ENCODE measurements around the gene CDC5L. TPM values are rescaled to one million over a fixed set of nuclear protein-coding genes. Genes with fewer than 3 reads are reported as not detected.

CDC5L gene
- total RNA-seq (ENCODE audit: low replicate concordance), result 11.3 and 18.1 TPM in 2 replicates

DNA sequence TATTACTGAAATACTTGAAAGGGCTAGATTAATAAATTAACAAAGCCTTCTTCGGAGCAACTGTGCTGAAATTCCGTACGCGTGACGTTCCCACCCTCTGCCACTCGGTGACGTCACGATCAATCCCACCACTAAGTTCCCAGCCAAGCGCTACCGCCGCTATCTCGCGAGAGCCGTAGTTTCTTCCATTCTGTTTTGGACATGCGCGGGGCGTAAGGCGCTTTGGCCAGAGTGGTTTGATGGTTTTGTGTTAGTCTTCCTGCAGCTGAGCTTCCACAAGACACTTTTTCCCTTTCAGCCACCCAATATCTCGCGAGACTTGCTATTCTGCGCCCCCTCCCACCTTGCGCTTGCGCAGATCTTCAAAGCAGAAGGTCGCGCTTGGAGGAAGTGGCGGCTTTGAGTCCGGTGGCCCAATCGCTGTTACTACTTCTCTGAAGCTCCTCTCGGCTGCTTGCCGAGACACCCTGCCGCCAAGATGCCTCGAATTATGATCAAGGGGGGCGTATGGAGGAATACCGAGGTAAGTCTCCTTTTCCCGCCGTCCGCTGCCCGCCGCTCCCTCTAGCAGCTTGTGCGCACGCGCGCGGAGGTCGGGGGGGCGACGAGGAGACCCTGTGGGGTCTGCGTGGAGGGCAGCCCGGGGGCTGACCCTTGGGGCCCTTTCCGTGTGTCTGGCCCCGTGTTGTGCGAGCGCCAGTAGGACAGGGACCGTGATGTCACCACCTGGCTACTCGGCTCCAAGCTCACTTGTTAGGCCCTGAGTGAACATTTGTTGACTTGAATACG is at the start of gene CDC5L:
Gene CDC5L (plus strand): TSS at position 361 of the 789 bp plus-strand sequence. CDS start 118 bp downstream, at position 479.

DNA sequence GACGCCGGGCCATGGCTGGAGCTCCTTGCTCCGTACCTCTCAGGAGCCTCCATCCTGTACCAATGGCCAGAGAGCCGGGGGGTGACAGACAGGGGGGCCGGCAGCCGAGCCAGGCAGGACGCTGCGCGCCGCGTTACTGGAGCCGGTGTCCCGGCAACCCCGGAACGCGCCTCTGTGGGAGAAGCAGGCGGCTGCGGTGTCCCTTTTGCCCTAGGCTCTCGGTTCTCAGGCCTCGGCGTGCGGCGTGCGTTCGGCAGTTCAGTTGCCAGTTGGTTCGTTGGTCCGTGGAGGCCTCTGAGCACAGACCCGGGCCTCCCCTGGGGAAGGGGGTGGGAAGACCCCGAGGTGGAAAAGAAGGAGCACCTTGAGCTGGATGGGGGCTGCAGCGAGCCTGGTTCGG is 45.0 kb upstream of the CDC5L start, which contains the start of gene SPATS1:
Gene SPATS1 (plus strand): TSS at position 162 of the 400 bp plus-strand sequence. CDS start 446 bp downstream, outside the sequence.

Other genes starting within 250 kb of the CDC5L start
- not detected in 2 replicates for gene CAPN11, start 228.9 kb upstream of the CDC5L start, total RNA-seq (ENCODE audit: low replicate concordance)
- 0.12 TPM in 1 of 2 replicates, not detected in the other for gene MYMX, start 170.8 kb upstream of the CDC5L start, total RNA-seq (ENCODE audit: low replicate concordance)
- 12.3 and 14.6 TPM in 2 replicates for gene SLC29A1, start 164.1 kb upstream of the CDC5L start, total RNA-seq (ENCODE audit: low replicate concordance)
- 367 and 497 TPM in 2 replicates for gene HSP90AB1, start 140.6 kb upstream of the CDC5L start, total RNA-seq (ENCODE audit: low replicate concordance)
- 38.3 and 79.5 TPM in 2 replicates for gene SLC35B2, start 130.2 kb upstream of the CDC5L start, total RNA-seq (ENCODE audit: low replicate concordance)
- 1.5 and 4.8 TPM in 2 replicates for gene NFKBIE, start 122.2 kb upstream of the CDC5L start, total RNA-seq (ENCODE audit: low replicate concordance)
- not detected in 2 replicates for gene TMEM151B, start 117.3 kb upstream of the CDC5L start, total RNA-seq (ENCODE audit: low replicate concordance)
- 13.1 and 14.4 TPM in 2 replicates for gene AARS2, start 74.4 kb upstream of the CDC5L start, total RNA-seq (ENCODE audit: low replicate concordance)
- gene SPATS1, start 45.1 kb upstream of the CDC5L start, total RNA-seq (ENCODE audit: low replicate concordance), result not detected in 2 replicates